Esophagus squamous epithelium (tissue), 4 donors: ENCODE data around the gene CST9.

Experiments used
- POLR2A ChIP-seq, 4 donors: fragments of 450-650 bp; IDR thresholded peaks; one replicate each; pipeline ENCODE4 v1.6.1; 2017; ENCODE audit warnings: antibody characterized with exemption in 4 of 4, mild to moderate bottlenecking in 4 of 4, moderate library complexity in 3 of 4
- TF ChIP-seq, protein P1 (sequence below), 6 experiments: fragments of 450-650 bp in 4 of 6; fragments of 200-600 bp in 2 of 6; sonication (generic) in 2 of 6; IDR thresholded peaks; one replicate each; pipeline ENCODE4 v1.5.1; 2016 to 2019; ENCODE audit warnings: antibody characterized with exemption in 6 of 6, mild to moderate bottlenecking in 4 of 6, moderate library complexity in 4 of 6

DNA sequence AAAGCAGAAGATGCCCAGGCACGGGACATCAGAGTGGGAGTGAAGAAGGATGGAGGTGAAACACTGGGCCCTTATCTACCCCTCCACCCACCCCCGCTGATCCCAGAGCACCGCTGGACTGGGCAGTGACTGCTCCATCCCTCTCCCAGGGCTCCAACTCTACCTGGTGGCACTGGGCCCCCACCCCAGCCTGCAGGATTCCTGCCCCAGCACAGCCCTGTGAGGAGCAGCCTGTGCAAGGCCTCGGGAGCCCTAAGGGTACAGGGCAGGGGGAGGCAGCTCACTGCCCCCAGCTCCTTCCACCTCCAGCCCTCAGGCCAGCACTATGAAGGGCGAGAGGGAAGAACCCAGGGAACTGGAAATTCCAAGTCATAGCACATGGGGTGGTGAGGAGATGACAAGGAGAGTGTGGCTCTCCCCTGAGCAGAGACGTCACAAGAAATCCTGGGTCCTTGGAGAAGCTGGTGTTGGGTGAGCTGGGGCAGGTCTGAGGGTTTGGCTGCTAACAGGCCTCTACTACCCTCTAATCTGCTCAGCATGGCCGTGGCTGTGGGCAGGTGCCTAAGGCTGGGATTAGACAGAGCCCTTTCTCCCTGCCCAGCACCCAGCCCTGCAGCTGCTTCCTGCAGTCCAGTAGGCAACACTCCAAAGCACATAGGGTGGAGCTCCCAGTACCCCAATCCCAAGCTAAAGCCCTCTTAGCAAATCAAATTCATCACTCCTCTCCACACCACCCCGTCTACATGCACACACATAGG is 28.5 kb upstream of the CST9 start:
- no peak for TF ChIP-seq POLR2A (IDR thresholded peaks at IDR 0.05)
- TF ChIP-seq, protein P1, sequence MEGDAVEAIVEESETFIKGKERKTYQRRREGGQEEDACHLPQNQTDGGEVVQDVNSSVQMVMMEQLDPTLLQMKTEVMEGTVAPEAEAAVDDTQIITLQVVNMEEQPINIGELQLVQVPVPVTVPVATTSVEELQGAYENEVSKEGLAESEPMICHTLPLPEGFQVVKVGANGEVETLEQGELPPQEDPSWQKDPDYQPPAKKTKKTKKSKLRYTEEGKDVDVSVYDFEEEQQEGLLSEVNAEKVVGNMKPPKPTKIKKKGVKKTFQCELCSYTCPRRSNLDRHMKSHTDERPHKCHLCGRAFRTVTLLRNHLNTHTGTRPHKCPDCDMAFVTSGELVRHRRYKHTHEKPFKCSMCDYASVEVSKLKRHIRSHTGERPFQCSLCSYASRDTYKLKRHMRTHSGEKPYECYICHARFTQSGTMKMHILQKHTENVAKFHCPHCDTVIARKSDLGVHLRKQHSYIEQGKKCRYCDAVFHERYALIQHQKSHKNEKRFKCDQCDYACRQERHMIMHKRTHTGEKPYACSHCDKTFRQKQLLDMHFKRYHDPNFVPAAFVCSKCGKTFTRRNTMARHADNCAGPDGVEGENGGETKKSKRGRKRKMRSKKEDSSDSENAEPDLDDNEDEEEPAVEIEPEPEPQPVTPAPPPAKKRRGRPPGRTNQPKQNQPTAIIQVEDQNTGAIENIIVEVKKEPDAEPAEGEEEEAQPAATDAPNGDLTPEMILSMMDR (IDR thresholded peaks at IDR 0.05), result no peak
